Progenitor cell of endocrine pancreas (in vitro differentiated cells): ENCODE data around the gene BIN1. TPM values are rescaled to one million over a fixed set of nuclear protein-coding genes. Genes with fewer than 3 reads are reported as not detected.

Experiments used
- DNase-seq: peaks from one replicate; pipeline ENCODE4 v3.0.0; 2021; ENCODE audit warnings: low spot score; ENCODE audit not compliant: unreplicated experiment
- H3K27ac Mint-ChIP-seq: 2 replicates; pipeline ENCODE4 v1.8.0; 2021; ENCODE audit warnings: mild to moderate bottlenecking, moderate library complexity, mixed read lengths
- H3K27me3 Mint-ChIP-seq: 2 replicates; pipeline ENCODE4 v1.8.0; 2021; ENCODE audit warnings: mixed read lengths
- H3K36me3 Mint-ChIP-seq: 2 replicates; pipeline ENCODE4 v1.8.0; 2022; ENCODE audit warnings: mixed read lengths; ENCODE audit not compliant: insufficient read depth
- H3K4me1 Mint-ChIP-seq: 2 replicates; pipeline ENCODE4 v1.8.0; 2021; ENCODE audit warnings: low read depth, mixed read lengths
- H3K4me3 Mint-ChIP-seq: 2 replicates; pipeline ENCODE4 v1.8.0; 2021; ENCODE audit warnings: low read depth, mild to moderate bottlenecking, moderate library complexity, mixed read lengths
- H3K9me3 Mint-ChIP-seq: 2 replicates; pipeline ENCODE4 v1.8.0; 2021; ENCODE audit warnings: low read depth, mixed read lengths
- total RNA-seq: library from RNA; stranded (reverse); gene quantifications from 2 replicates; pipeline ENCODE4 v1.2.1, GENCODE V29; 2021
- TF ChIP-seq, protein P1 (sequence below): fragments of 200-600 bp; sonication (generic); IDR thresholded peaks from one replicate; pipeline ENCODE4 v1.5.0; 2021; ENCODE audit warnings: antibody characterized with exemption, mild to moderate bottlenecking; ENCODE audit not compliant: unreplicated experiment

BIN1 gene
- total RNA-seq, 1 donor from 2014 or later: 66.0 TPM

DNA sequence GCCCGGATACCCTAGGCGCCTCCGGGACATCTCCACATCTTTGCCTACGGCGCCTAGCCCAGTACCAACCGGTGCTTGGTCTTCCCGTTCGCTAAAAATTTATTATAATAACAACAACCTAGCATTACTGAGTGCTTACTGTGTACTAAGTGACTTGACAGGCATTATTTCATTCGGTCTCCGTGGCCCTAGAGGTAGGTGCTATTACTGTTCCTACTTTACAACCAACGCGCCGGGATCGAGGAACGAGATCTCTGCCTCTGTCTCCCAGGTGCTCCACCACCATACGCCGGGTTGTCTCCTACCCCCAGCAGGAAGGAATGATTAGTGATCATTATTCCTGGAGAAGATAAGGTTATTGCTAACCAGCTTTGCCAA, 657 bp upstream of the BIN1 start:
- H3K27ac Mint-ChIP-seq: peak overlapping the region; percentile 92
- TF ChIP-seq, protein P1, sequence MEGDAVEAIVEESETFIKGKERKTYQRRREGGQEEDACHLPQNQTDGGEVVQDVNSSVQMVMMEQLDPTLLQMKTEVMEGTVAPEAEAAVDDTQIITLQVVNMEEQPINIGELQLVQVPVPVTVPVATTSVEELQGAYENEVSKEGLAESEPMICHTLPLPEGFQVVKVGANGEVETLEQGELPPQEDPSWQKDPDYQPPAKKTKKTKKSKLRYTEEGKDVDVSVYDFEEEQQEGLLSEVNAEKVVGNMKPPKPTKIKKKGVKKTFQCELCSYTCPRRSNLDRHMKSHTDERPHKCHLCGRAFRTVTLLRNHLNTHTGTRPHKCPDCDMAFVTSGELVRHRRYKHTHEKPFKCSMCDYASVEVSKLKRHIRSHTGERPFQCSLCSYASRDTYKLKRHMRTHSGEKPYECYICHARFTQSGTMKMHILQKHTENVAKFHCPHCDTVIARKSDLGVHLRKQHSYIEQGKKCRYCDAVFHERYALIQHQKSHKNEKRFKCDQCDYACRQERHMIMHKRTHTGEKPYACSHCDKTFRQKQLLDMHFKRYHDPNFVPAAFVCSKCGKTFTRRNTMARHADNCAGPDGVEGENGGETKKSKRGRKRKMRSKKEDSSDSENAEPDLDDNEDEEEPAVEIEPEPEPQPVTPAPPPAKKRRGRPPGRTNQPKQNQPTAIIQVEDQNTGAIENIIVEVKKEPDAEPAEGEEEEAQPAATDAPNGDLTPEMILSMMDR: peak; percentile 51
- peaks cover 2% of the 10 kb centered on the region for H3K27me3 Mint-ChIP-seq
- H3K4me3 Mint-ChIP-seq: peak overlapping the region; percentile 83
- no peaks in the 10 kb centered on the region for H3K36me3 Mint-ChIP-seq
- H3K4me1 Mint-ChIP-seq: peaks cover 31% of the 10 kb centered on the region
- no peak for DNase-seq
- no peaks in the 10 kb centered on the region for H3K9me3 Mint-ChIP-seq

DNA sequence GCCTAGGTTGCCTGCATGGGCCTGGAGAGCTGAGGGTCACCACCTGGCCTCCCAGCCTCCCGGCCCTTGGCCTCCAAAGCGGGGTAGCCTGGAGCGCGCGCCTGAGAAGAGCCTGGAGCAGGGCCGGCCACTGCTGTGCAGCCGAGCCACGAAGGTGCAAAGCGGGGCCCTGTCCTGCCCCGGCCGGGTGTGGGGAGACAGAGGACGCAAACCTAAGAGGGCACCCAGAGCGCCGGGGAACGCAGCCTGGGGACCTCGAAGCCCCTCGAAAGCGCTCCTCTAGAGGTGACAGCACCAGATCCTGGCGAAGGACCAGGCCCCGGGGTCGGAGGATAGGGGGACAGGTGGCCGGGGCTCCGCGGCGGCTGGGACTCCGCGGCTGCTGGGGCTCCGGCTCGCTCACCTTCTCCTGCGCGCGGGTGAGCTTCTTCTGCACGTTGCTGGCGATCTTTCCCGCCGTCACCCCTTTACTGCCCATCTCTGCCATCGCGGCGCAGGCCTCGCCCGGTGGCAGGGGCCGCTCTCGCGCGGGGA, 430 bp downstream of the BIN1 start:
- H3K9me3 Mint-ChIP-seq: no peaks in the 10 kb centered on the region
- peak overlapping the region; percentile 76 for H3K4me3 Mint-ChIP-seq
- H3K36me3 Mint-ChIP-seq: no peaks in the 10 kb centered on the region
- peaks cover 26% of the 10 kb centered on the region for H3K4me1 Mint-ChIP-seq
- TF ChIP-seq, protein P1: no peak
- no peak overlapping the region for H3K27ac Mint-ChIP-seq
- no peak for DNase-seq
- peaks cover 2% of the 10 kb centered on the region for H3K27me3 Mint-ChIP-seq

DNA sequence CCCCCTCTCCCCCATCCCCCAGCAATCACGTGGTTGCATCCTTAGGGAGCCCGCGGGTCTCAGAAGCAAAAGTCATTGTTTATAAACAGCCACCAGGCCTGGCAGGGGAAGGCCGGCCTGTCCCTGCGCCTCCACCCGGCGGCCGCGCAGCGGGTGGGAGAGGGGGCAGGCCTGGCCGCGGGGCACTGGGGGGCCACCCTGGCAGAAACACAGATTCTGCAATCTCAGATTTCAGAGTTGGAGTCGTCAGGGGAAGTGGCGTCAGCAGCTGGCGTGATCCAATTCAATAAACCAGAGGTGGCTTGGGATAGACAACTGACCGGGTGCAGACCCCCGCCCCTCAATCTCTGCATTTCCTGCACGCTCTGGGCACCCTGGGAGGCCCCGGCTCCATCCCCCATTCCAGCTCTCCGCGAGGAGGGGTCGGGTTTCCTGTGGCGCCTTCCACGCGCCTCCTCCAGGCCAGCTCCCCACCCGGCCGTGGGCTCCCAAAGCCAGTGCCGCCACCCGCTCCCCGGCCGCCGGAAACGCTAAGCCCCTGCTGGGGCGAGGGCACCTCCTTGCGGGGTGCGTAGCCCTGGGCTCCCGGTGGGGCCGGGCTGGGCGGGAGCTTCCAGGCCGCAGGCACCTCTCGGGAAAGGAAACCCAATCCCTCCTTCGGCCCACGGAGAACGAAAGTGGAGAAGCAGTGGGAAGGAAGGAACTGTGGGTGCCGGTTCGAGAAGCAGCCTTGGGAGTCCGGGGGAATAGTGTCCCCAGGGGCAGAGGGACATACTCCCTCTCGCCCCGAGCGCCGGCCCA, 1.1 kb downstream of the BIN1 start:
- TF ChIP-seq, protein P1: no peak
- Mint-ChIP-seq H3K36me3 (no peaks in the 10 kb centered on the region), H3K27ac (no peak overlapping the region), H3K4me1 (peaks cover 29% of the 10 kb centered on the region), H3K9me3 (no peaks in the 10 kb centered on the region), H3K4me3 (peak overlapping the region; percentile 76), H3K27me3 (peaks cover 2% of the 10 kb centered on the region)
- DNase-seq: no peak

DNA sequence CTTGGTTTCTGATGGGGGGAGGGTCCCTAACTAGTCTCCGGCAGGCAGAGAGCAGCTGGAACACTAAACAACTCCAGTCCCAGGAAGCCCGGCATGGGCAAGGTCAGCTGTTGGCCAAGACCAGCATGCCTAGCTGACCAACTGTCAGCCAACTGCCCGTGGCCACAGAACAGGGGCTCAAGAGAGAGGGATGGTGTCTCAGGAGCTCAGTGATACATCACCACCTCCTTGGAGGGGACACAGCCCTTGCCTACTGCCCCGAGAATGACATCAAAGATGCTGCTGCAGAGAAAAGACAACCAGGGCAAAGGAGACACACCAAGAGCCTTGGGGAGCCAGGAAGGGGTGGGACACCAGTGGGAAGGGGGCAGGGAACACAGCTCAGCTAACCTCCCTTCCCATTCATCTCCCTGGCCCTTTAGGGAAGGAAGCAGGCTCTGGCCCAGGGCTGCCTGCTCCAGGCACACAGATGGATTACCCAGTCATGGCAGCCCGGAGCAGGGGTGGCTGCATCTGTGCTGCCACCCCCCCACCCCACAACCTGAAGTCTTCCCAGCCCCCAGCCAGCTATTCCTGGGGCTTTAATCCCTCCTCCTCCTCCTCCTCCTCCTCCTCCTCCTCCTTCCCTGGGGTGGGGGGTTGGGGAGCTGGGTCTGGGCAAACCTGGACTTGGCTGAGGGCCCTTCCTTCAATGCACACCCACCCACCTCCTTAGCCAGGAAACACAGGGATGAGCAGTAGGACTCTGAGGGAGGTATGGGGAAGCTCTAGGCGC, 1.9 kb downstream of the BIN1 start:
- TF ChIP-seq, protein P1: no peak
- Mint-ChIP-seq H3K27me3 (peaks cover 2% of the 10 kb centered on the region), H3K36me3 (no peaks in the 10 kb centered on the region), H3K4me1 (peaks cover 35% of the 10 kb centered on the region), H3K9me3 (no peaks in the 10 kb centered on the region), H3K4me3 (peak overlapping the region; percentile 76), H3K27ac (no peak overlapping the region)
- DNase-seq: no peak

DNA sequence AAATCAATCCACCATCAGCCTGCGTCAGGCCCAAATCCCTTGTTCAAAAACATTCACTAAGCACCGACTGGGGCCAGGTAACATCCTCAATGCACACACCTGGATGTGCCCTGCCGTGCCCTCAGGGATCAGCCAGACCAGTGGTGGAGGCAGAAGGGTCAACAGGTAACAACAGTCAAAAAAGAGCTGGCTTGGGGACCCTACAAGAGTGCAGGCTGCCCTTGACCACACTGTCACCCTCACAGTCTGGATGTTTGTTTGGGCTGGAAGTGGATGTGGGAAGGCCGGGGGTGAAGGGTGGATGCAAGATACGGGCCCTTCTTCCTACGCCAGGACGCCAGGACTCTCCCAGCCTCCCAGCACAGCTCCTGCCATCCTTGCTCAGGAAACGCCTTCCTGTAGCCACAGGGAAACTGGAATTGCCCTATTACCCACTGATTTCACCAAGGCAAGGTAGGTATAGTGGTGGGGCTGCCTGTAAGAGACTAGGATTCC, 2.7 kb downstream of the BIN1 start:
- Mint-ChIP-seq H3K27ac (peak overlapping the region; percentile 85), H3K4me3 (peak overlapping the region; percentile 76), H3K9me3 (no peaks in the 10 kb centered on the region), H3K27me3 (no peaks in the 10 kb centered on the region), H3K4me1 (peaks cover 35% of the 10 kb centered on the region), H3K36me3 (no peaks in the 10 kb centered on the region)
- TF ChIP-seq, protein P1: no peak
- DNase-seq: no peak
